H9 (cell line): ENCODE data around the gene SLC4A5. TPM values are rescaled to one million over a fixed set of nuclear protein-coding genes. Genes with fewer than 3 reads are reported as not detected.

Experiments used
- DNase-seq: peaks from one replicate; pipeline ENCODE4 v3.0.0-alpha.2; 2017
- H2AFZ ChIP-seq: one replicate; pipeline ENCODE4 v1.6.1; 2013; ENCODE audit warnings: mild to moderate bottlenecking, low read length, control low read depth, moderate library complexity
- H2AK5ac ChIP-seq: 2 replicates; pipeline ENCODE4 v1.6.1; 2013; ENCODE audit warnings: low read length, control low read depth, mixed read lengths; ENCODE audit not compliant: insufficient read length
- H2BK120ac ChIP-seq: one replicate; pipeline ENCODE4 v1.6.1; 2013; ENCODE audit warnings: low read depth, mild to moderate bottlenecking, low read length, control low read depth, inconsistent platforms; ENCODE audit not compliant: poor library complexity, severe bottlenecking
- H2BK12ac ChIP-seq: 2 replicates; pipeline ENCODE4 v1.6.1; 2013; ENCODE audit warnings: low read length, control low read depth, mixed read lengths, low read depth; ENCODE audit not compliant: insufficient read length
- H2BK15ac ChIP-seq: 2 replicates; pipeline ENCODE4 v1.6.1; 2013; ENCODE audit warnings: low read depth, low read length, control low read depth
- H2BK20ac ChIP-seq: one replicate; pipeline ENCODE4 v1.6.1; 2013; ENCODE audit warnings: low read depth, mild to moderate bottlenecking, low read length, control low read depth, inconsistent platforms; ENCODE audit not compliant: poor library complexity, severe bottlenecking
- H2BK5ac ChIP-seq: 2 replicates; pipeline ENCODE4 v1.6.1; 2013; ENCODE audit warnings: low read length, control low read depth, mixed read lengths; ENCODE audit not compliant: insufficient read length
- H3K14ac ChIP-seq: 2 replicates; pipeline ENCODE4 v1.6.1; 2013; ENCODE audit warnings: low read length, control low read depth; ENCODE audit not compliant: insufficient read depth
- H3K18ac ChIP-seq: 2 replicates; pipeline ENCODE4 v1.6.1; 2013; ENCODE audit warnings: low read depth, mild to moderate bottlenecking, mixed read lengths, low read length, control low read depth; ENCODE audit not compliant: insufficient read length
- H3K23ac ChIP-seq: 2 replicates; pipeline ENCODE4 v1.6.1; 2013; ENCODE audit warnings: low read length, control low read depth, mixed read lengths, low read depth; ENCODE audit not compliant: insufficient read length
- H3K23me2 ChIP-seq: 2 replicates; pipeline ENCODE4 v1.6.1; 2013; ENCODE audit warnings: low read depth, mild to moderate bottlenecking, mixed read lengths, low read length, control low read depth; ENCODE audit not compliant: insufficient read length, poor library complexity, severe bottlenecking
- H3K27ac ChIP-seq: 2 replicates; pipeline ENCODE4 v1.5.1; 2013; ENCODE audit warnings: low read length, control low read depth, mixed read lengths, low read depth; ENCODE audit not compliant: insufficient read length
- H3K27me3 ChIP-seq: 2 replicates; pipeline ENCODE4 v1.6.1; 2013; ENCODE audit warnings: low read length, control low read depth, inconsistent platforms; ENCODE audit not compliant: insufficient read depth
- H3K4ac ChIP-seq: 2 replicates; pipeline ENCODE4 v1.6.1; 2013; ENCODE audit warnings: low read depth, mild to moderate bottlenecking, control low read depth, inconsistent platforms, low read length, moderate library complexity
- H3K4me1 ChIP-seq: 2 replicates; pipeline ENCODE4 v1.6.1; 2013; ENCODE audit warnings: low read length, control low read depth, inconsistent platforms; ENCODE audit not compliant: insufficient read depth
- H3K4me2 ChIP-seq: 2 replicates; pipeline ENCODE4 v1.6.1; 2013; ENCODE audit warnings: low read length, control low read depth, mixed read lengths; ENCODE audit not compliant: insufficient read length, insufficient read depth
- H3K56ac ChIP-seq: 2 replicates; pipeline ENCODE4 v1.6.1; 2013; ENCODE audit warnings: low read depth, mild to moderate bottlenecking, mixed read lengths, low read length, control low read depth; ENCODE audit not compliant: insufficient read length
- H3K79me1 ChIP-seq: 2 replicates; pipeline ENCODE4 v1.6.1; 2013; ENCODE audit warnings: low read depth, mild to moderate bottlenecking, moderate library complexity, low read length, control low read depth, inconsistent platforms; ENCODE audit not compliant: insufficient read depth, poor library complexity, severe bottlenecking
- H3K79me2 ChIP-seq: 2 replicates; pipeline ENCODE4 v1.6.1; 2013; ENCODE audit warnings: low read length, control low read depth, inconsistent platforms; ENCODE audit not compliant: insufficient read depth
- H3K9ac ChIP-seq: 2 replicates; pipeline ENCODE4 v1.6.1; 2013; ENCODE audit warnings: low read length, control low read depth, mixed read lengths; ENCODE audit not compliant: insufficient read length; ENCODE audit errors: extremely low read depth
- H3K9me3 ChIP-seq: one replicate; pipeline ENCODE4 v1.6.1; 2013; ENCODE audit warnings: low read depth, low read length, inconsistent platforms; ENCODE audit not compliant: control insufficient read depth
- H3T11ph ChIP-seq: one replicate; pipeline ENCODE4 v1.6.1; 2013; ENCODE audit warnings: mild to moderate bottlenecking, low read length, control low read depth, inconsistent platforms
- H4K20me1 ChIP-seq: one replicate; pipeline ENCODE4 v1.6.1; 2013; ENCODE audit not compliant: control insufficient read depth, insufficient read length, insufficient read depth
- H4K5ac ChIP-seq: 2 replicates; pipeline ENCODE4 v1.6.1; 2013; ENCODE audit warnings: low read depth, mild to moderate bottlenecking, mixed read lengths, low read length, control low read depth; ENCODE audit not compliant: insufficient read length
- H4K8ac ChIP-seq: replicated peaks from 2 replicates; pipeline ENCODE4 v1.6.1; 2013; ENCODE audit warnings: low read length, control low read depth, mixed read lengths, low read depth; ENCODE audit not compliant: insufficient read length
- H4K91ac ChIP-seq: 2 replicates; pipeline ENCODE4 v1.6.1; 2013; ENCODE audit warnings: low read depth, mild to moderate bottlenecking, moderate library complexity, mixed read lengths, low read length, control low read depth; ENCODE audit not compliant: insufficient read length
- H3K27ac Mint-ChIP-seq, 3 experiments: 2 replicates in 2 of 3; 3 replicates in 1 of 3; pipeline ENCODE4 v1.8.0; 2020 to 2021; ENCODE audit warnings: mixed read lengths in 3 of 3, mild to moderate bottlenecking in 1 of 3, moderate library complexity in 1 of 3
- H3K27me3 Mint-ChIP-seq: 2 replicates; pipeline ENCODE4 v1.8.0; 2021; ENCODE audit warnings: low read depth, mild to moderate bottlenecking, moderate library complexity, mixed read lengths
- H3K36me3 Mint-ChIP-seq, 3 experiments: 2 replicates in 2 of 3; 3 replicates in 1 of 3; pipeline ENCODE4 v1.8.0; 2020 to 2021; ENCODE audit warnings: low read depth in 3 of 3, mixed read lengths in 3 of 3; ENCODE audit not compliant: insufficient read depth in 1 of 3
- H3K4me1 Mint-ChIP-seq, 2 experiments: 2 replicates each; pipeline ENCODE4 v1.8.0; 2020; ENCODE audit warnings: mixed read lengths in 2 of 2
- H3K4me3 Mint-ChIP-seq, 2 experiments: 2 replicates in 1 of 2; 3 replicates in 1 of 2; pipeline ENCODE4 v1.8.0; 2020 to 2021; ENCODE audit warnings: mild to moderate bottlenecking in 2 of 2, mixed read lengths in 2 of 2, moderate library complexity in 1 of 2
- H3K9me3 Mint-ChIP-seq, 2 experiments: 2 replicates in 1 of 2; 3 replicates in 1 of 2; pipeline ENCODE4 v1.8.0; 2020; ENCODE audit warnings: mild to moderate bottlenecking in 2 of 2, mixed read lengths in 2 of 2, moderate library complexity in 1 of 2
- CTCF ChIP-seq: fragments of 200-600 bp; sonication (generic); conservative IDR thresholded peaks from 3 replicates; pipeline ENCODE4 v1.8.0; 2021; ENCODE audit warnings: antibody characterized with exemption, mild to moderate bottlenecking
- WGBS: extraction: QIAGEN DNeasy Blood & Tissue Kit; methylation state at CpG from one replicate; pipeline ENCODE4 v1.1.7; 2013; ENCODE audit warnings: missing lambda C conversion rate, low lambda C conversion rate, mixed read lengths; ENCODE audit not compliant: insufficient read length; ENCODE audit errors: extremely low coverage; 5-methylcytosine and 5-hydroxymethylcytosine counted together
- total RNA-seq: library from RNA; stranded (reverse); gene quantifications from 2 replicates; pipeline ENCODE4 v1.2.1, GENCODE V29; 2021

SLC4A5 gene
- total RNA-seq, 1 experiment from 2014 or later: 0.50 TPM

GRCh38 chr2:74286725-74287124 is 56.5 kb downstream of the SLC4A5 start:
- no peak overlapping the region for H3K4me3 Mint-ChIP-seq
- Histone ChIP-seq H3K79me1 (no peaks in the 10 kb centered on the region), H2BK20ac (no peak overlapping the region), H3K4me1 (no peaks in the 10 kb centered on the region), H2BK12ac (no peak overlapping the region), H2AK5ac (no peak overlapping the region), H3K56ac (no peak overlapping the region), H3K4me2 (no peak overlapping the region), H3K27ac (no peak overlapping the region), H2BK15ac (no peak overlapping the region), H3T11ph (no peak overlapping the region), H3K9me3 (no peaks in the 10 kb centered on the region), H3K18ac (no peak overlapping the region), H3K9ac (no peak overlapping the region), H4K5ac (no peak overlapping the region), H3K23ac (no peak overlapping the region), H3K23me2 (no peaks in the 10 kb centered on the region), H4K20me1 (no peaks in the 10 kb centered on the region), H4K8ac (no peak overlapping the region), H4K91ac (no peak overlapping the region), H3K14ac (no peak overlapping the region; the same call in 1 of the 2 replicates), H3K79me2 (no peaks in the 10 kb centered on the region), H2BK120ac (no peak overlapping the region), H3K4ac (no peak overlapping the region), H2AFZ (no peak overlapping the region), H3K27me3 (no peaks in the 10 kb centered on the region), H2BK5ac (no peak overlapping the region)
- no peaks in the 10 kb centered on the region for H3K27me3 Mint-ChIP-seq
- peak; percentile 3 for DNase-seq
- no CpG with 5 or more reads among the region's 6 CpGs for WGBS
- H3K4me1 Mint-ChIP-seq: no peaks in the 10 kb centered on the region; a peak in 2 of 4 replicates
- no peaks in the 10 kb centered on the region for H3K9me3 Mint-ChIP-seq
- no peak for TF ChIP-seq CTCF
- no peaks in the 10 kb centered on the region for H3K36me3 Mint-ChIP-seq
- no peak overlapping the region for H3K27ac Mint-ChIP-seq
